ENCODE data around the gene ULK3.

The ULK3 gene

GRCh38 chr15:74840851-74841775 lies 1.8 kb downstream of the ULK3 start:
- Histone ChIP-seq H3K79me2 (ENCODE audit: low read length) (peaks cover 13% of the 10 kb centered on the region), H3K9ac (ENCODE audit: low read length) (no peak overlapping the region), H3K9me3 (ENCODE audit: insufficient read depth, low read length) (no peaks in the 10 kb centered on the region), H3K36me3 (replicated peaks; ENCODE audit: low read depth, low read length) (peaks cover 50% of the 10 kb centered on the region), H3K4me2 (ENCODE audit: low read length) (peak overlapping the region; percentile 87; the same call in 1 of the 2 replicates), H2AFZ (ENCODE audit: low read depth, low read length) (no peak overlapping the region), H3K27ac (ENCODE audit: low read length) (no peak overlapping the region), H3K4me1 (ENCODE audit: low read length) (peaks cover 29% of the 10 kb centered on the region), H4K20me1 (ENCODE audit: insufficient read depth, low read length) (no peaks in the 10 kb centered on the region), H3K4me3 (ENCODE audit: low read length) (no peak overlapping the region; the same call in 1 of the 2 replicates), H3K27me3 (ENCODE audit: low read depth, low read length) (no peaks in the 10 kb centered on the region)
- no peak for TF ChIP-seq CTCF (IDR thresholded peaks at IDR 0.05; ENCODE audit: low read depth, low read length)
- TF ChIP-seq EZH2phosphoT487 (IDR thresholded peaks at IDR 0.05; ENCODE audit: low read depth): no peak

GRCh38 chr15:74839526-74840395 lies 3.2 kb downstream of the ULK3 start:
- H3K9me3 ChIP-seq (ENCODE audit: insufficient read depth, low read length): no peaks in the 10 kb centered on the region
- TF ChIP-seq EZH2phosphoT487 (IDR thresholded peaks at IDR 0.05; ENCODE audit: low read depth) (no peak), CTCF (IDR thresholded peaks at IDR 0.05; ENCODE audit: low read depth, low read length) (peak; percentile 45)
- no peak overlapping the region for H3K9ac ChIP-seq (ENCODE audit: low read length)
- H3K27me3 ChIP-seq (ENCODE audit: low read depth, low read length): no peaks in the 10 kb centered on the region
- no peaks in the 10 kb centered on the region for H4K20me1 ChIP-seq (ENCODE audit: insufficient read depth, low read length)
- peaks cover 22% of the 10 kb centered on the region for H3K4me1 ChIP-seq (ENCODE audit: low read length)
- no peak overlapping the region for H2AFZ ChIP-seq (ENCODE audit: low read depth, low read length)
- H3K4me3 ChIP-seq (ENCODE audit: low read length): no peak overlapping the region
- no peak overlapping the region for H3K27ac ChIP-seq (ENCODE audit: low read length)
- H3K4me2 ChIP-seq (ENCODE audit: low read length): no peak overlapping the region
- H3K36me3 ChIP-seq (replicated peaks; ENCODE audit: low read depth, low read length): peaks cover 48% of the 10 kb centered on the region
- H3K79me2 ChIP-seq (ENCODE audit: low read length): peaks cover 13% of the 10 kb centered on the region

GRCh38 chr15:74838746-74839525 lies 4.0 kb downstream of the ULK3 start:
- Histone ChIP-seq H3K4me2 (ENCODE audit: low read length) (no peak overlapping the region), H3K9ac (ENCODE audit: low read length) (no peak overlapping the region), H4K20me1 (ENCODE audit: insufficient read depth, low read length) (no peaks in the 10 kb centered on the region), H3K79me2 (ENCODE audit: low read length) (peaks cover 13% of the 10 kb centered on the region), H3K36me3 (replicated peaks; ENCODE audit: low read depth, low read length) (peaks cover 40% of the 10 kb centered on the region), H3K27ac (ENCODE audit: low read length) (no peak overlapping the region), H3K27me3 (ENCODE audit: low read depth, low read length) (no peaks in the 10 kb centered on the region), H3K4me3 (ENCODE audit: low read length) (no peak overlapping the region), H3K4me1 (ENCODE audit: low read length) (peaks cover 16% of the 10 kb centered on the region), H2AFZ (ENCODE audit: low read depth, low read length) (no peak overlapping the region), H3K9me3 (ENCODE audit: insufficient read depth, low read length) (no peaks in the 10 kb centered on the region)
- TF ChIP-seq CTCF (IDR thresholded peaks at IDR 0.05; ENCODE audit: low read depth, low read length) (no peak), EZH2phosphoT487 (IDR thresholded peaks at IDR 0.05; ENCODE audit: low read depth) (no peak)

Measured in OCI-LY3 (cell line).